Activated CD8-positive, alpha-beta memory T cell treated with anti-CD3 and anti-CD28 coated beads, Interleukin-2, amount 50 U/mL, for 1 hour (primary cell): ENCODE data around the gene CALN1.
"Not testable (repeated sequence)": the region's sequence is repeated elsewhere in the genome, so short reads cannot be mapped to it uniquely, and the experiment has no call there.

Experiments used
- DNase-seq: peaks from one replicate; pipeline ENCODE4 v3.0.0-alpha.2; 2020; ENCODE audit errors: extremely low read depth

The CALN1 gene

GRCh38 chr7:72267291-72267800 is 144.8 kb downstream of the CALN1 start:
- DNase-seq, result no peak

- no peak for DNase-seq
Observed at GRCh38 chr7:72266771-72267170, 145.4 kb downstream of the CALN1 start.

- DNase-seq, result no peak
Observed at GRCh38 chr7:72265071-72265904, 146.8 kb downstream of the CALN1 start.

GRCh38 chr7:72260406-72260805 is 151.7 kb downstream of the CALN1 start:
- no peak for DNase-seq

- no peak for DNase-seq
Observed at GRCh38 chr7:72258074-72258473, 154.1 kb downstream of the CALN1 start.

- DNase-seq, result no peak
Observed at GRCh38 chr7:72254455-72254854, 157.7 kb downstream of the CALN1 start.

GRCh38 chr7:72249106-72249505 is 163.0 kb downstream of the CALN1 start:
- no peak for DNase-seq

- no peak for DNase-seq
Observed at GRCh38 chr7:72244826-72245398, 167.2 kb downstream of the CALN1 start.

GRCh38 chr7:72243329-72243728 is 168.8 kb downstream of the CALN1 start:
- no peak for DNase-seq

- no peak for DNase-seq
Observed at GRCh38 chr7:72235351-72235750, 176.8 kb downstream of the CALN1 start.

GRCh38 chr7:72234086-72234485 is 178.1 kb downstream of the CALN1 start:
- no peak for DNase-seq

- DNase-seq, result no peak
Observed at GRCh38 chr7:72230281-72230680, 181.9 kb downstream of the CALN1 start.

GRCh38 chr7:72223351-72223750 is 188.8 kb downstream of the CALN1 start:
- no peak for DNase-seq

GRCh38 chr7:72222136-72222535 is 190.0 kb downstream of the CALN1 start:
- DNase-seq, result no peak

GRCh38 chr7:72219500-72219899 is 192.6 kb downstream of the CALN1 start:
- DNase-seq, result no peak

- DNase-seq, result no peak
Observed at GRCh38 chr7:72217151-72217550, 195.0 kb downstream of the CALN1 start.

- DNase-seq, result no peak
Observed at GRCh38 chr7:72213769-72214168, 198.4 kb downstream of the CALN1 start.

GRCh38 chr7:72213081-72213480 is 199.1 kb downstream of the CALN1 start:
- no peak for DNase-seq

GRCh38 chr7:72211175-72211574 is 201.0 kb downstream of the CALN1 start:
- no peak for DNase-seq

- DNase-seq, result not testable (repeated sequence)
Observed at GRCh38 chr7:72209006-72209405, 203.1 kb downstream of the CALN1 start.

GRCh38 chr7:72196176-72196575 is 216.0 kb downstream of the CALN1 start:
- no peak for DNase-seq

- no peak for DNase-seq
Observed at GRCh38 chr7:72190919-72191318, 221.2 kb downstream of the CALN1 start.

GRCh38 chr7:72190146-72190545 is 222.0 kb downstream of the CALN1 start:
- no peak for DNase-seq
